GM12878 (cell line): Measurements from ENCODE around the gene AGRP. TPM values are rescaled to one million over a fixed set of nuclear protein-coding genes. Genes with fewer than 3 reads are reported as not detected.

Experiments
- ATAC-seq: fragments of 200-7000 bp; cut with Tn5 transposase; 3 replicates; pipeline ENCODE4 v1.9.1; 2020; ENCODE audit warnings: mild to moderate bottlenecking, moderate library complexity
- BruUV-seq: library from RNA; stranded (reverse); fragments of 400-500 nt; replicated peaks from 2 replicates; lab custom pipeline; 2021; lab: Mats Ljungman, UMichigan
- CTCF ChIA-PET: fragments of 300-600 bp; sonication (Branson Sonifier 250); formaldehyde crosslinking; extraction: SDS; loops from one replicate; lab custom pipeline; 2021; ENCODE audit warnings: inconsistent platforms; lab: Yijun Ruan, JAX
- POLR2A ChIA-PET: fragments of 350-600 bp; formaldehyde crosslinking; extraction: SDS; loops from one replicate; lab custom pipeline; 2021; ENCODE audit warnings: inconsistent platforms; lab: Charles Lee
- RAD21 ChIA-PET: fragments of 300-600 bp; sonication (Branson Sonifier 250); formaldehyde crosslinking; loops from one replicate; lab custom pipeline; 2023; ENCODE audit warnings: antibody characterized with exemption; ENCODE audit not compliant: unreplicated experiment; lab: Charles Lee
- SMC1A ChIA-PET: fragments of 300-600 bp; sonication (Branson Sonifier 250); formaldehyde crosslinking; loops from one replicate; lab custom pipeline; 2023; ENCODE audit not compliant: unreplicated experiment, uncharacterized antibody; lab: Charles Lee
- DNase-seq: peaks from one replicate; pipeline ENCODE4 v3.0.0-alpha.2; 2011; ENCODE audit warnings: low read depth, low spot score
- FAIRE-seq: peaks from 3 replicates; lab custom pipeline; 2011; peaks lifted over from hg19 to GRCh38; lab: Jason Lieb, UNC
- H2AFZ ChIP-seq: 2 replicates; pipeline ENCODE4 v1.6.0; 2011; ENCODE audit warnings: low read depth, low read length, control low read depth; ENCODE audit not compliant: control insufficient read depth
- H3K27ac ChIP-seq: 2 replicates; pipeline ENCODE4 v1.5.1; 2011; ENCODE audit warnings: control low read depth; ENCODE audit not compliant: control insufficient read depth, insufficient read depth
- H3K27me3 ChIP-seq, 2 experiments: replicated peaks in 1 of 2; 2 replicates each; pipeline versions ENCODE4 v1.6.0 to v1.6.1; 2011; ENCODE audit warnings: low read length in 1 of 2; ENCODE audit not compliant: control insufficient read depth in 2 of 2, insufficient read depth in 2 of 2
- H3K36me3 ChIP-seq, 2 experiments: 2 replicates each; pipeline ENCODE4 v1.5.1; 2011; ENCODE audit warnings: low read length in 1 of 2; ENCODE audit not compliant: control insufficient read depth in 2 of 2, insufficient read depth in 2 of 2
- H3K4me1 ChIP-seq: 2 replicates; pipeline ENCODE4 v1.6.1; 2011; ENCODE audit warnings: mild to moderate bottlenecking, low read length, moderate library complexity, mixed read lengths; ENCODE audit not compliant: control insufficient read depth, insufficient read depth
- H3K4me2 ChIP-seq: 2 replicates; pipeline ENCODE4 v1.6.0; 2011; ENCODE audit warnings: control low read depth; ENCODE audit not compliant: control insufficient read depth, insufficient read depth
- H3K4me3 ChIP-seq: fragments of 200-600 bp; sonication (generic); 2 replicates; pipeline ENCODE4 v1.5.1; 2016
- H3K79me2 ChIP-seq: 2 replicates; pipeline ENCODE4 v1.6.0; 2011; ENCODE audit warnings: low read length; ENCODE audit not compliant: control insufficient read depth, insufficient read depth
- H3K9ac ChIP-seq: 2 replicates; pipeline ENCODE4 v1.8.0; 2011; ENCODE audit warnings: low read length, control low read depth, mixed read lengths; ENCODE audit not compliant: control insufficient read depth, insufficient read depth
- H3K9me3 ChIP-seq: replicated peaks from 3 replicates; pipeline ENCODE4 v1.5.1; 2011; ENCODE audit warnings: mild to moderate bottlenecking, low read length; ENCODE audit not compliant: control insufficient read depth, insufficient read depth
- H4K20me1 ChIP-seq: 2 replicates; pipeline ENCODE4 v1.6.0; 2011; ENCODE audit not compliant: control insufficient read depth, insufficient read depth
- BCL11A ChIP-seq: IDR thresholded peaks from 2 replicates; pipeline ENCODE4 v1.6.1; 2011; ENCODE audit warnings: low read depth, low read length
- E4F1 ChIP-seq: fragments of 450-650 bp; IDR thresholded peaks from 2 replicates; pipeline ENCODE4 v1.6.1; 2018; ENCODE audit warnings: borderline replicate concordance, mild to moderate bottlenecking; ENCODE audit not compliant: partially characterized antibody
- EGR1 ChIP-seq, 2 experiments: IDR thresholded peaks; 1 replicate in 1 of 2; 2 replicates in 1 of 2; pipeline ENCODE4 v1.6.1; 2011 to 2012; ENCODE audit warnings: low read depth in 2 of 2, low read length in 2 of 2, borderline replicate concordance in 1 of 2, mild to moderate bottlenecking in 1 of 2, moderate library complexity in 1 of 2
- IKZF2 ChIP-seq, 2 experiments: fragments of 450-650 bp; IDR thresholded peaks; 2 replicates each; pipeline ENCODE4 v1.6.1; 2017; ENCODE audit warnings: mild to moderate bottlenecking in 2 of 2, moderate library complexity in 2 of 2
- MLLT1 ChIP-seq: fragments of 450-650 bp; IDR thresholded peaks from 2 replicates; pipeline ENCODE4 v1.6.1; 2016; ENCODE audit warnings: mild to moderate bottlenecking
- MTA3 ChIP-seq: IDR thresholded peaks from 2 replicates; pipeline ENCODE4 v1.6.1; 2012; ENCODE audit warnings: low read length, inconsistent platforms, borderline replicate concordance
- MYC ChIP-seq: IDR thresholded peaks from 2 replicates; pipeline ENCODE4 v1.6.1; 2011; ENCODE audit warnings: mild to moderate bottlenecking, low read length, moderate library complexity, inconsistent platforms; ENCODE audit not compliant: insufficient read depth, insufficient replicate concordance, insufficient read length, severe bottlenecking
- NBN ChIP-seq: fragments of 450-650 bp; IDR thresholded peaks from 2 replicates; pipeline ENCODE4 v1.6.1; 2016
- NFIC ChIP-seq: IDR thresholded peaks from 2 replicates; pipeline ENCODE4 v1.6.1; 2012; ENCODE audit warnings: low read depth, mild to moderate bottlenecking, inconsistent platforms, low read length, moderate library complexity
- NFYA ChIP-seq: IDR thresholded peaks from 2 replicates; pipeline ENCODE4 v1.6.1; 2011; ENCODE audit warnings: low read depth, mild to moderate bottlenecking, low read length, improper control_type of control experiment, borderline replicate concordance
- NR2F1 ChIP-seq: fragments of 450-650 bp; conservative IDR thresholded peaks from 2 replicates; pipeline ENCODE4 v1.6.1; 2017; ENCODE audit warnings: mild to moderate bottlenecking
- NRF1 ChIP-seq: conservative IDR thresholded peaks from 2 replicates; pipeline ENCODE4 v1.6.1; 2011; ENCODE audit warnings: mild to moderate bottlenecking, low read depth, low read length, improper control_type of control experiment
- RBBP5 ChIP-seq: fragments of 200-600 bp; sonication (generic); conservative IDR thresholded peaks from 2 replicates; pipeline ENCODE4 v1.6.1; 2016
- SIX5 ChIP-seq: IDR thresholded peaks from 2 replicates; pipeline ENCODE4 v1.6.1; 2011; ENCODE audit warnings: mild to moderate bottlenecking, low read depth, low read length, moderate library complexity; ENCODE audit not compliant: severe bottlenecking
- SMAD5 ChIP-seq: IDR thresholded peaks from 2 replicates; pipeline ENCODE4 v1.6.1; 2016; ENCODE audit warnings: antibody characterized with exemption, low read depth
- WGBS: methylation state at CpG from one replicate; pipeline ENCODE4 v1.1.6; 2016; ENCODE audit warnings: low lambda C conversion rate; ENCODE audit not compliant: insufficient replicate concordance, insufficient coverage; ENCODE audit errors: missing lambda C conversion rate; 5-methylcytosine and 5-hydroxymethylcytosine counted together
- in situ Hi-C: fragments of 300-500 bp; cut with MboI; formaldehyde crosslinking; loops from 9 replicates; pipeline ENCODE4 v1.14.3; 2018; ENCODE audit warnings: mixed read lengths
- intact Hi-C: fragments of 100-400 bp; cut with micrococcal nuclease; formaldehyde crosslinking; loops from one replicate; pipeline ENCODE4 v1.14.2; 2022; ENCODE audit not compliant: unreplicated experiment
- polyA plus RNA-seq, 11 experiments: library from polyadenylated mRNA; depleted of rRNA in 4 of 11; unstranded in 6 of 11; stranded (reverse) in 5 of 11; fragments of >200 nt; fragmentation: Nextera tagmentation in 4 of 11; fragmentation: Illumina TruSeq in 1 of 11; extraction: Ambion mirVana in 4 of 11; extraction: Trizol in 1 of 11; gene quantifications; 1 replicate in 1 of 11; 2 replicates in 10 of 11; pipeline versions ENCODE4 v1.2.1 to v1.2.3, GENCODE V29; 2011 to 2016; ENCODE audit warnings: inconsistent platforms in 2 of 11, missing spikeins in 2 of 11, low read depth in 1 of 11
- total RNA-seq, 4 experiments: library from RNA; depleted of rRNA in 3 of 4; stranded (reverse); fragments of >200 nt in 3 of 4; fragmentation: Illumina TruSeq in 1 of 4; extraction: Trizol in 1 of 4; gene quantifications; 2 replicates each; pipeline versions ENCODE4 v1.2.1 to v1.2.3, GENCODE V29; 2013 to 2021

AGRP gene
- total and polyA plus RNA-seq, 10 of the 15 experiments (the other 5 are each of a cell fraction or from before 2014, with no cell fraction given) = 0.16 to 0.75 (median 0.53) TPM; not detected in 6

GRCh38 chr16:67449336-67449735 lies 34.0 kb downstream of the AGRP start:
- POLR2A ChIA-PET = no interaction called here
- no peak for DNase-seq
- H3K4me2 ChIP-seq = no peak overlapping the region
- FAIRE-seq = no peak
- in situ Hi-C loops = no loop called here
- CTCF ChIA-PET = interaction anchor here (0.6 to 1.6 kb wide), 2 partner anchors 21 to 117 kb away, joined by 4 to 7 read pairs; no protein-coding TSS in a partner anchor
- 90% methylated on average over 2 of the region's 2 CpGs for WGBS
- H3K36me3 ChIP-seq = peaks cover 10 to 17% of the 10 kb centered on the region in 2 experiments; a peak in 3 of 4 replicates
- SMC1A ChIA-PET = interaction anchor here (1.1 to 1.6 kb wide), 2 partner anchors 21 to 189 kb away, joined by 4 read pairs; no protein-coding TSS in a partner anchor
- H3K27ac ChIP-seq = no peak overlapping the region
- no peak overlapping the region for H3K9ac ChIP-seq
- H3K27me3 ChIP-seq = no peaks in the 10 kb centered on the region
- H3K79me2 ChIP-seq = no peaks in the 10 kb centered on the region
- intact Hi-C loops = no loop called here
- H3K9me3 ChIP-seq = no peaks in the 10 kb centered on the region
- no TSS peak for BruUV-seq
- no peaks in the 10 kb centered on the region for H3K4me1 ChIP-seq
- no peak overlapping the region for H2AFZ ChIP-seq
- ATAC-seq = no peak
- TF ChIP-seq NBN = no peak
- TF ChIP-seq E4F1 = no peak
- TF ChIP-seq RBBP5 = no peak
- TF ChIP-seq NRF1 = no peak
- no peak for TF ChIP-seq NFIC
- TF ChIP-seq MYC = no peak
- no peak for TF ChIP-seq NFYA
- no peak for TF ChIP-seq MLLT1
- TF ChIP-seq EGR1 (IDR thresholded peaks at IDR 0.05; ENCODE audit: borderline replicate concordance in 1 of 2, low read depth in 2 of 2, low read length in 2 of 2) = no peak
- TF ChIP-seq BCL11A = no peak
- TF ChIP-seq MTA3 = no peak
- TF ChIP-seq SIX5 = no peak
- no peak for TF ChIP-seq IKZF2 (IDR thresholded peaks at IDR 0.05)
- no peak for TF ChIP-seq SMAD5
- TF ChIP-seq NR2F1 = no peak
- no peaks in the 10 kb centered on the region for H4K20me1 ChIP-seq
- H3K4me3 ChIP-seq = no peak overlapping the region
- RAD21 ChIA-PET = no interaction called here
